ENCODE measurements around the gene DAPK3. TPM values are rescaled to one million over a fixed set of nuclear protein-coding genes. Genes with fewer than 3 reads are reported as not detected.

Gene DAPK3
- total RNA-seq, 2 donors from 2014 or later = 167 to 241 TPM

GRCh38 chr19:3981736-3982681 lies 11.1 kb upstream of the DAPK3 start:
- Histone ChIP-seq H3K27ac (no peak overlapping the region), H3K27me3 (replicated peaks; ENCODE audit: insufficient read depth) (no peaks in the 10 kb centered on the region), H3K36me3 (peaks cover 69% of the 10 kb centered on the region), H3K9me3 (no peaks in the 10 kb centered on the region), H3K4me1 (ENCODE audit: control insufficient read depth in 1 of 2, low read depth in 2 of 2) (peaks cover 25 to 37% of the 10 kb centered on the region in 2 donors), H3K4me3 (no peak overlapping the region)
- ATAC-seq (ENCODE audit: insufficient number of reproducible peaks, low FRiP score, low read depth) (no peak), DNase-seq (ENCODE audit: low spot score) (no peak)
- TF ChIP-seq CTCF (IDR thresholded peaks at IDR 0.05) = no peak

- no peak for ATAC-seq (ENCODE audit: insufficient number of reproducible peaks, low FRiP score, low read depth)
- no peak for TF ChIP-seq CTCF (IDR thresholded peaks at IDR 0.05)
- H3K9me3 ChIP-seq = no peaks in the 10 kb centered on the region
- H3K4me3 ChIP-seq = no peak overlapping the region
- peaks cover 75% of the 10 kb centered on the region for H3K36me3 ChIP-seq
- no peaks in the 10 kb centered on the region for H3K27me3 ChIP-seq (replicated peaks; ENCODE audit: insufficient read depth)
- no peak for DNase-seq (ENCODE audit: low spot score)
- peak overlapping the region in 1 of 2 donors; percentile 20 for H3K27ac ChIP-seq
- H3K4me1 ChIP-seq (ENCODE audit: control insufficient read depth in 1 of 2, low read depth in 2 of 2) = peaks cover 19 to 31% of the 10 kb centered on the region in 2 donors
Observed at GRCh38 chr19:3981373-3981735, 10.5 kb upstream of the DAPK3 start.

- Histone ChIP-seq H3K4me3 (no peak overlapping the region), H3K9me3 (no peaks in the 10 kb centered on the region), H3K27me3 (replicated peaks; ENCODE audit: insufficient read depth) (no peaks in the 10 kb centered on the region), H3K27ac (peak overlapping the region in 1 of 2 donors; percentile 20), H3K36me3 (peaks cover 82% of the 10 kb centered on the region), H3K4me1 (ENCODE audit: control insufficient read depth in 1 of 2, low read depth in 2 of 2) (peaks cover 11 to 23% of the 10 kb centered on the region in 2 donors)
- DNase-seq (ENCODE audit: low spot score) (no peak), ATAC-seq (ENCODE audit: insufficient number of reproducible peaks, low FRiP score, low read depth) (no peak)
- no peak for TF ChIP-seq CTCF (IDR thresholded peaks at IDR 0.05)
Observed at GRCh38 chr19:3980353-3981251, 9.7 kb upstream of the DAPK3 start.

- no peak for DNase-seq (ENCODE audit: low spot score)
- peaks cover 86% of the 10 kb centered on the region for H3K36me3 ChIP-seq
- H3K27me3 ChIP-seq (replicated peaks; ENCODE audit: insufficient read depth) = no peaks in the 10 kb centered on the region
- TF ChIP-seq CTCF (IDR thresholded peaks at IDR 0.05) = no peak
- no peak overlapping the region for H3K4me3 ChIP-seq
- no peak for ATAC-seq (ENCODE audit: insufficient number of reproducible peaks, low FRiP score, low read depth)
- no peak overlapping the region for H3K27ac ChIP-seq
- H3K4me1 ChIP-seq (ENCODE audit: control insufficient read depth in 1 of 2, low read depth in 2 of 2) = peaks cover 11 to 22% of the 10 kb centered on the region in 2 donors
- H3K9me3 ChIP-seq = no peaks in the 10 kb centered on the region
Observed at GRCh38 chr19:3979674-3980352, 8.9 kb upstream of the DAPK3 start.

Data from thoracic aorta (tissue), 2 donors.